SHP77 (cell line): Measurements from ENCODE around the gene OR8K1.

Experiments
- DNase-seq, 2 experiments: peaks; one replicate each; lab custom pipeline; 2025; lab: John Stamatoyannopoulos, UW

Gene OR8K1

GRCh38 chr11:56345739-56346138 is at the start of gene OR8K1:
Gene OR8K1 (plus strand): TSS chr11:56346039. CDS start chr11:56346039, 0 bp downstream.
- no peak for DNase-seq

GRCh38 chr11:56296898-56297297 is 48.9 kb upstream of the OR8K1 start:
- no peak for DNase-seq

GRCh38 chr11:56307836-56308235 is 38.0 kb upstream of the OR8K1 start:
- no peak for DNase-seq

GRCh38 chr11:56314844-56315243 is 31.0 kb upstream of the OR8K1 start, which contains the start of gene OR8K3:
Gene OR8K3 (plus strand): TSS chr11:56315144. CDS start chr11:56318307, 3,163 bp downstream.
- DNase-seq, result no peak

GRCh38 chr11:56331861-56332491 is 13.9 kb upstream of the OR8K1 start:
- DNase-seq, result no peak

GRCh38 chr11:56333156-56333555 is 12.7 kb upstream of the OR8K1 start:
- DNase-seq, result no peak

- no peak for DNase-seq
Observed at GRCh38 chr11:56340289-56340688, 5.5 kb upstream of the OR8K1 start.

- no peak for DNase-seq
Observed at GRCh38 chr11:56353991-56354390, 8.2 kb downstream of the OR8K1 start, which contains the start of gene OR8J1. Gene OR8J1 (plus strand): TSS chr11:56354291. CDS start chr11:56360247, 5,956 bp downstream.

GRCh38 chr11:56375324-56375723 is 29.5 kb downstream of the OR8K1 start, which contains the start of gene OR8U1:
Gene OR8U1 (plus strand): TSS chr11:56375624. CDS start chr11:56375624, 0 bp downstream.
- no peak for DNase-seq

- no peak for DNase-seq
Observed at GRCh38 chr11:56380120-56380519, 34.3 kb downstream of the OR8K1 start.

- no peak for DNase-seq
Observed at GRCh38 chr11:56394381-56394780, 48.5 kb downstream of the OR8K1 start.

- no peak for DNase-seq
Observed at GRCh38 chr11:56396047-56396446, 50.2 kb downstream of the OR8K1 start.
